LNCAP (cell line): ENCODE results near the gene GLI3.

Experiments used
- TF ChIP-seq, protein P1 (sequence below): fragments of 450-650 bp; IDR thresholded peaks from 2 replicates; pipeline ENCODE4 v1.5.1; 2017; ENCODE audit warnings: mild to moderate bottlenecking

GLI3 gene

DNA sequence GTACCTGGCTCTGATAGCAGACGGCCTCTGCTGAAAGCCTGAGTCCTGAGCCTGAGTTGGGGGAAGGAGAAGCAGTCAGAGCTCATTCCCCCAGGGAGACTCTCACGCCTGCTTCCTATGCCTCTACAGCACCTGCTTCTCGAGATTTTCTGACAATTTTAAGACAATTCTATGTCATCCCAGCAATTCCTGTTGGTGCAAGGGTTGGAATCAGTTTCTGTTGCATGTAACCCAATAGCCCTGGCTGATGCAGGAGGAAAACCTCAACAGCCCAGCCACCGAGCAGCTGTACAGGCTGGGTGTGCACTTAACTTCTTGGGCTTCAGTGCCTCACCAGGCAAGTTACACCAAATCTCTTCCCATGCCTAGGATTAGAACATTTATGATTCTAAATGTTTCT, 134.7 kb downstream of the GLI3 start:
- TF ChIP-seq, protein P1, sequence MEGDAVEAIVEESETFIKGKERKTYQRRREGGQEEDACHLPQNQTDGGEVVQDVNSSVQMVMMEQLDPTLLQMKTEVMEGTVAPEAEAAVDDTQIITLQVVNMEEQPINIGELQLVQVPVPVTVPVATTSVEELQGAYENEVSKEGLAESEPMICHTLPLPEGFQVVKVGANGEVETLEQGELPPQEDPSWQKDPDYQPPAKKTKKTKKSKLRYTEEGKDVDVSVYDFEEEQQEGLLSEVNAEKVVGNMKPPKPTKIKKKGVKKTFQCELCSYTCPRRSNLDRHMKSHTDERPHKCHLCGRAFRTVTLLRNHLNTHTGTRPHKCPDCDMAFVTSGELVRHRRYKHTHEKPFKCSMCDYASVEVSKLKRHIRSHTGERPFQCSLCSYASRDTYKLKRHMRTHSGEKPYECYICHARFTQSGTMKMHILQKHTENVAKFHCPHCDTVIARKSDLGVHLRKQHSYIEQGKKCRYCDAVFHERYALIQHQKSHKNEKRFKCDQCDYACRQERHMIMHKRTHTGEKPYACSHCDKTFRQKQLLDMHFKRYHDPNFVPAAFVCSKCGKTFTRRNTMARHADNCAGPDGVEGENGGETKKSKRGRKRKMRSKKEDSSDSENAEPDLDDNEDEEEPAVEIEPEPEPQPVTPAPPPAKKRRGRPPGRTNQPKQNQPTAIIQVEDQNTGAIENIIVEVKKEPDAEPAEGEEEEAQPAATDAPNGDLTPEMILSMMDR: no peak

DNA sequence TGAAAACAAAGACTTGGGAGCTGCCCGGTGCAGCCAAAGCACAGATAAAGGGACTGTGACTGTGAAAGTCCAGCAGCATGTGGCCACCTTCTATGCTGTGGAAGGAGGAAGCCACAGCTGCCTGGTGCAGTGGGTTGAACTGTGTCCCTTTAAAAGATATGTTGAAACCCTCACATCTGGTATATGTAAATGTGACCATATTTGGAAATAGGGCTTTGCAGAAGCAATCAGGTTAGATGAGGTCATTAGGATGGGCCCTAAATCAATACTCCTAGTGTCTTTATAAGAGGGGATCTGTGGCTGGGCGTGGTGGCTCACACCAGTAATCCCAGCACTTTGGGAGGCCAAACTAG, 136.9 kb downstream of the GLI3 start:
- TF ChIP-seq, protein P1: no peak

DNA sequence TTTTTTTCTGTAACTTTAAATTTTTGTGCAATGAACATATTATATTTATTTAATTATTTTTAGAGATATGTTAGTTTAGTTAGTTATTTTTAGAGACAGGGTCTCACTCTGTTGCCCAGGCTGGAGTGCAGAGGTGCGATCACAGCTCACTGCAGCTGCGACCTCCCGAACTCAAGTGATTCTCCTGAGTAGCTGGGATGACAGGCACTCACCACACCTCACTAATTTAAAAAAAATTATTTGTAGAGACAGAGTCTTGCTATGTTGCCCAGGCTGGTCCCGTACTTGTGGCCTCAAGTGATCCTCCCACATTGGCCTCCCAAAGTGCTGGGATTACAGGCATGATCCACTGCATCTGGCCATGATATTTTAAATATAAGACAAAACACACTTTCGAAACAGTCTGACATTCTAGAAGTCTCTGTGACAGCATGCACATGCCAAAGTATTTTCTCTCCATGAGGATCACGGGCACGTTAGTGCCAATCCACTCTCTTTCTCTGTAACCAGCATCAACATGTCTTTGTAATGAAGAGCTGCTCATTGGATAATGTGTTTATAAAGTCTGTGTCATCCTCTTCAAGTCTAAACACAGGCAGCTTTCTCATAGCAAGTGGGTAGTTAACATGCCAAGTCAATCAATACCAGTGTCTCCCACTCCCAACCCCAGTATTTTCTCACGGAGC, 137.4 kb downstream of the GLI3 start:
- TF ChIP-seq, protein P1: no peak

DNA sequence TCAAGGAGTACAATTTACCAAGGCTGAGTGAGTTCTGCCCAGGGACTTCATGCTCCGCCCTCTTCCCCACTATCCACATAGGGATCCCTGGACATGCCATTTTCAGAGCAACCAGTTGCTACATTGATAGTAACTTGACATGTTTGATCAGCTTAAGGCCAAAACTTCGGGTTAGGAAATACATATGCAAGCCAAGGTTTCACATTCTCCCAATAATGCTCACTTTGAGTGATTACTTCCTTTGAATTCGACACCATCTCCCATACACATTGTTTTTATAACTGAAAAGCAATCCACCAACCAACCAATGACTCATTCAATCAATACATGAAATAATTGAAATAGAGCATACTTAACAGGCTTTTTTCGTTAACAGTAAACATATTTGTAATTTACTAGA, 137.9 kb downstream of the GLI3 start:
- TF ChIP-seq, protein P1: no peak

DNA sequence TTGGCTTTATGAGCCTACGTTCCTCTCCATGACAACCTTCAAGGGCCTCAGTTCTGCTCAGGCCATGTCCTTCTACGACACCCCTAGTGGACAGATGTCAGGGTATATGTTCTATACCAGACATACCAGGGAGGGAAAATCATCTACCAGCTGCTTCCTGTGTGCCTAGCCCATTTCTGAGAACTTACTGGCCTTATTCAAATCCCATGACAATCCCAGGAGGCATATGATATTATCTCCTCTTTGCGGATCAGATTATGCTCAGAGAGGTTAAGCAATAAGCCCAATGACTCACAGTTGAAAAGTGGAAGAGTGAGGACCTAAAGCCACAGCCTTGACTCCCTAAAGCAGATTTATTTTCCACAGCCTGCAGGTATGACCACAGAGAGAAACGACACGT, 139.3 kb downstream of the GLI3 start:
- TF ChIP-seq, protein P1: peak; percentile 32; the same call in 1 of the 2 replicates

DNA sequence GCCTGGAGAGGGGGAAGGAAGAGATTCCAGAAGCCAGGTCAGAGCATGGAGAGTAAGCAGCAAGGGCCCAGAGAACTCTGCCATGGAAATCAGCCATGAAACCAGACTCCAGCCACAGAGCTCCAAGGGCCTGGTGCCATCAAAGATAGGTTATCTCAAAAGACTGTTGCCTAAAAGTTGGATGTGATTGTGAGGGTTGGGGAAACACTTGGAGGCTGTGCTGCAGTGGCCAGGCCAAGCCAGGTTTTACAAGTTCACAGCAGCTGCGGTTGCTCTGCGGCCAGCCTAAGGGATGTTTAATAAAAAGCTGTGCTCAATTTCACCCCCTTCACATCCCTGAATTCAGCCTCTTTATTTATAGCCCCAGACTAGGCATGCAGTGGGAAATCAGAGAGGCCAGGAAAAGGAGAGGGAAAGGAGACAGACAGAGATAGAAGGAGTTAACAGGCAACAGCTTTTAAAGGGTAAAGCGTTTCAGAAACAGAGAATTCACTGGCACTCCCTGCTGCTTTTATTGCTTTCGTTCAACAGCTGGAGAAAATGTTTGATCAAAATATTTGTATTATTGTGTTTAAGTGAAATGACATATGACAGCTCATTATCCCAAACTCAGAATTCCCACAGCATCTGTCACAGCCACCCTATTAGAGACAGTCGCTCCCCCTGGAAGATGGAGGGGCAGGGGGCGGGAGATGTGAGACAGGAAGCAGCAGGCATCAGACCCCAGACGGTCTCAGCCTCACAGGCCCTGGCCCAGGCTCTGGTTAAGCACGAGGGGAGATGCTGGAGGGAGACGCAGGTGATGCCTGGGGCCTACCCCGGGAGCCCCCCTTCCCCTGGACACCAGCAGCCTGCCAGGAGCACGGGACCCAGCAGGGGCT, 140.1 kb downstream of the GLI3 start:
- TF ChIP-seq, protein P1: no peak

DNA sequence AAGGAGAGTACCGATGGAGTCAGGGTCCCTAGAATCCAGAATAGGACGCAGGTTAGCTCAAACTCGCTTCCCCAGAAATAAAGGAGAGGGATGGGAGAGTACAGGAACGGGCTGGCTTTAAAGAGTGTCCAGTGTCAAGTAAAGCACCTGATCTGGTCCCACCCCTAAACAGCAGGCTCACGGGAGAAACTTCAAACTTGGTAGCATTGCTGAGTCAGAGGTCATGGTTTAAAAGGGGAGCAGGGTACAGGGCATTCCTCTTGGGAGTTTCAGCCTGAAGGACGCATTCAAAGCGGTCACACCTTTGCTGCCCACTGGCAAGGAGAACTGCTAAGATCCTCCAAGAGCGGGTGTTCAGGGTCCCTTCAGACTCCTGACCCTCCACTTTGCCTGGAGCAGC, 140.7 kb downstream of the GLI3 start:
- TF ChIP-seq, protein P1: no peak
